Measurements from ENCODE around the gene NUP35.

DNA sequence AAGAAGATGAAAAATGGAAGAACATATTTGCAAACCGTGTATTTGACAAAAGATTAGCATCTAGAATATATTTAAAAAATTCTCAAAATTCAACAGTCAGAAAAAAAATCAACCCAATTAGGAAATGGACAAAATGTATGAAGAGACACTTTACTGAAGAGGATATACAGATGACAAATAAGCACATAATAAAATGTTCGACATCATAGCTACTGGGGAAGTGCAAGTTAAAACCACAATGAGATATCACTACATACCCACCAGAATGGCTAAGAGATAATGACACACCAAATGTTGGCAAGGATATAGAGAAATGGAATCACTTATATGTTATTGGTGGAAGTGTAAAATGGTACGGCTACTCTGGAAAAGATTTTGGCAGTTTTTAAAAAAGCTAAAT lies 11.7 kb upstream of the NUP35 start:
- TF ChIP-seq, protein P1, sequence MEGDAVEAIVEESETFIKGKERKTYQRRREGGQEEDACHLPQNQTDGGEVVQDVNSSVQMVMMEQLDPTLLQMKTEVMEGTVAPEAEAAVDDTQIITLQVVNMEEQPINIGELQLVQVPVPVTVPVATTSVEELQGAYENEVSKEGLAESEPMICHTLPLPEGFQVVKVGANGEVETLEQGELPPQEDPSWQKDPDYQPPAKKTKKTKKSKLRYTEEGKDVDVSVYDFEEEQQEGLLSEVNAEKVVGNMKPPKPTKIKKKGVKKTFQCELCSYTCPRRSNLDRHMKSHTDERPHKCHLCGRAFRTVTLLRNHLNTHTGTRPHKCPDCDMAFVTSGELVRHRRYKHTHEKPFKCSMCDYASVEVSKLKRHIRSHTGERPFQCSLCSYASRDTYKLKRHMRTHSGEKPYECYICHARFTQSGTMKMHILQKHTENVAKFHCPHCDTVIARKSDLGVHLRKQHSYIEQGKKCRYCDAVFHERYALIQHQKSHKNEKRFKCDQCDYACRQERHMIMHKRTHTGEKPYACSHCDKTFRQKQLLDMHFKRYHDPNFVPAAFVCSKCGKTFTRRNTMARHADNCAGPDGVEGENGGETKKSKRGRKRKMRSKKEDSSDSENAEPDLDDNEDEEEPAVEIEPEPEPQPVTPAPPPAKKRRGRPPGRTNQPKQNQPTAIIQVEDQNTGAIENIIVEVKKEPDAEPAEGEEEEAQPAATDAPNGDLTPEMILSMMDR (IDR thresholded peaks at IDR 0.05), result no peak
- no peak for TF ChIP-seq POLR2AphosphoS5 (IDR thresholded peaks at IDR 0.05)

Data from transverse colon (tissue), 4 donors.